Psoas muscle (tissue), 8 donors: ENCODE results near the gene APCDD1. TPM values are rescaled to one million over a fixed set of nuclear protein-coding genes. Genes with fewer than 3 reads are reported as not detected.

Source experiments
- ATAC-seq, 4 donors: fragments of 200-7000 bp; cut with Tn5 transposase; one replicate each; pipeline ENCODE4 v1.9.1; 2020; ENCODE audit warnings: moderate library complexity in 3 of 4, mild to moderate bottlenecking in 2 of 4
- DNase-seq, 2 donors: peaks; one replicate each; pipeline ENCODE4 v3.0.0-alpha.2; 2020
- H3K27ac ChIP-seq: fragments of 200-600 bp; one replicate; pipeline ENCODE4 v1.8.0; 2022
- H3K27me3 ChIP-seq, 3 donors: fragments of 200-600 bp in 1 of 3; one replicate each; pipeline versions ENCODE4 v1.6.1 to v1.8.0; 2013 to 2022; ENCODE audit warnings: low read length in 2 of 3, mild to moderate bottlenecking in 2 of 3, moderate library complexity in 1 of 3; ENCODE audit not compliant: insufficient read depth in 3 of 3
- H3K36me3 ChIP-seq, 2 donors: fragments of 200-600 bp in 1 of 2; one replicate each; pipeline versions ENCODE4 v1.6.1 to v1.8.0; 2013 to 2022; ENCODE audit warnings: low read depth in 1 of 2, mild to moderate bottlenecking in 1 of 2, moderate library complexity in 1 of 2; ENCODE audit not compliant: insufficient read depth in 1 of 2
- H3K4me1 ChIP-seq: fragments of 200-600 bp; one replicate; pipeline ENCODE4 v1.8.0; 2022
- H3K4me3 ChIP-seq: fragments of 200-600 bp; one replicate; pipeline ENCODE4 v1.8.0; 2022; ENCODE audit warnings: mild to moderate bottlenecking
- H3K9me3 ChIP-seq: fragments of 200-600 bp; one replicate; pipeline ENCODE4 v1.8.0; 2022
- WGBS, 3 donors: extraction: QIAGEN DNeasy Blood & Tissue Kit; methylation state at CpG; one replicate each; pipeline versions ENCODE4 v1.1.6 to v1.1.7; 2013; 5-methylcytosine and 5-hydroxymethylcytosine counted together
- intact Hi-C, 2 donors: fragments of 100-400 bp; cut with DNase I; formaldehyde crosslinking; loops; one replicate each; pipeline versions ENCODE4 v1.11.0 to v1.14.2; 2022
- polyA plus RNA-seq, 3 donors: library from polyadenylated mRNA; stranded (reverse); fragments of 200-250 nt; gene quantifications; one replicate each; pipeline ENCODE4 v1.2.3, GENCODE V29; 2013
- total RNA-seq, 4 donors: library from RNA; stranded (reverse); fragmentation: NEBNext Ultra II Directional in 2 of 4; extraction: Animal tissue kit (Norgen Biotek cat#: 25700) in 2 of 4; gene quantifications; one replicate each; pipeline versions ENCODE4 v1.2.1 to v1.2.4, GENCODE V29; 2021 to 2023
- TF ChIP-seq, protein P1 (sequence below): fragments of 200-600 bp; IDR thresholded peaks from one replicate; pipeline ENCODE4 v1.8.0; 2022; ENCODE audit warnings: antibody characterized with exemption
- donor health status: healthy with polysubstance abuse.
- donor health status: DM: no; HTN: no; CAD: no; lungs with moderate emphysema.
- donor health status: Bipolar disorder and iron deficiency.
- donor health status: healthy.
- donor health status: DM: yes; HTN: yes; CAD: no.
- donor health status: DM: no; HTN: no; CAD: no.
- donor health status: DM: no; HTN: no; CAD: no.
- donor health status: DM: yes; HTN: yes; CAD: no.

APCDD1 gene
- total and polyA plus RNA-seq, 7 donors, result 1.4 to 47.0 (median 6.3) TPM

DNA sequence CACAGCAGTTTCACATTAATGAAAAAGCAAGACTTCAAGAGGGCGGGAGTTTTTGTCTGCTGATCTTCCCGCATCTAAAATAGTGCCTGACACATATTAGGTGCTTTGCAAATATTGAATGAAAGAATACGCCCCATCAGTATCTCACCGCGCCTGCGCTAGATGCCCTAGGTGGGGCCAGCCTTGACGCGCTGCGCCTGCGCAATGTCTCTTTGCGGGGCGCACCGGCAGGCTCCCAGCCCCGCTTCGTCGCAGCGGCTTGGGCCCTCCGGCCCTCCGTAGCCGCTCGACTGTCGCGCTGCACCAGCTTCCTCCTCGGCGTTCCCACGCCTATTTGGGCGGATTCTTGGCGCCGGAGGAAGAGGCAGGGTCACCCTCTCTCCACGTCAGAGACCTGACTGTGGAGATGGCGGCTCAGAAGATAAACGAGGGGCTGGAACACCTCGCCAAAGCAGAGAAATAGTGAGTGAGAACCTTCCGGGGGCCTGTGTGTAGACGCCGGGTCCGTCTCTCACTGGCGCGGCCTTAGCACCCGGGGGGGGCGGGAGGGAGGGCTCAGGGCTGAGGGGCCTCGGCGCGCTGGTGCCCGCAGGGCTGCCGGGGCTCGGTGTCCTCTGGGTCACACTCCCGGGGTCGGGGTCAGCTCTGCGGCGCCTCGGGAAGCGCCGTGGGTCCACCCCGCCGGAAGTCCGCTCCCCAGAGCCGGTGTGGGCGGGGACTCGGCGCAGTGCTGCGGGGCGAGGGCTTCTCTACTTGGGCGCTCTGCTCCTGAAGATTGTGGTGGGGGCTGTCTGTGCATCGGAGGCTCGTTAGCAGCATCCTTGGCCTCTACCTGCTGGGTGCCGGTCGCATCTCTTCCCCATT is 71.5 kb downstream of the APCDD1 start, which contains the start of gene NAPG:
Gene NAPG (plus strand): TSS at position 331 of the 864 bp plus-strand sequence. CDS start 76 bp downstream, at position 407.
- H3K27ac ChIP-seq, result peak within 1 kb of the TSS; percentile 94
- no peaks in the 10 kb centered on the region for H3K36me3 ChIP-seq
- no peaks in the 10 kb centered on the region for H3K27me3 ChIP-seq
- intact Hi-C loops, result loop anchor here in 1 of 2 donors (10.0 kb wide), 1 partner anchor 721 kb away; no protein-coding TSS in a partner anchor
- DNase-seq (peak; percentile 93 to 96), ATAC-seq (peak; percentile 97 to 98 (median 98))
- H3K9me3 ChIP-seq, result no peaks in the 10 kb centered on the region
- peaks cover 35% of the 10 kb centered on the region for H3K4me1 ChIP-seq
- H3K4me3 ChIP-seq, result peak within 1 kb of the TSS; percentile 91
- TF ChIP-seq, protein P1, sequence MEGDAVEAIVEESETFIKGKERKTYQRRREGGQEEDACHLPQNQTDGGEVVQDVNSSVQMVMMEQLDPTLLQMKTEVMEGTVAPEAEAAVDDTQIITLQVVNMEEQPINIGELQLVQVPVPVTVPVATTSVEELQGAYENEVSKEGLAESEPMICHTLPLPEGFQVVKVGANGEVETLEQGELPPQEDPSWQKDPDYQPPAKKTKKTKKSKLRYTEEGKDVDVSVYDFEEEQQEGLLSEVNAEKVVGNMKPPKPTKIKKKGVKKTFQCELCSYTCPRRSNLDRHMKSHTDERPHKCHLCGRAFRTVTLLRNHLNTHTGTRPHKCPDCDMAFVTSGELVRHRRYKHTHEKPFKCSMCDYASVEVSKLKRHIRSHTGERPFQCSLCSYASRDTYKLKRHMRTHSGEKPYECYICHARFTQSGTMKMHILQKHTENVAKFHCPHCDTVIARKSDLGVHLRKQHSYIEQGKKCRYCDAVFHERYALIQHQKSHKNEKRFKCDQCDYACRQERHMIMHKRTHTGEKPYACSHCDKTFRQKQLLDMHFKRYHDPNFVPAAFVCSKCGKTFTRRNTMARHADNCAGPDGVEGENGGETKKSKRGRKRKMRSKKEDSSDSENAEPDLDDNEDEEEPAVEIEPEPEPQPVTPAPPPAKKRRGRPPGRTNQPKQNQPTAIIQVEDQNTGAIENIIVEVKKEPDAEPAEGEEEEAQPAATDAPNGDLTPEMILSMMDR, result no peak
- 0 to 1% (median 1%) methylated on average over 48 to 68 of the region's 68 CpGs for WGBS, 3 donors

DNA sequence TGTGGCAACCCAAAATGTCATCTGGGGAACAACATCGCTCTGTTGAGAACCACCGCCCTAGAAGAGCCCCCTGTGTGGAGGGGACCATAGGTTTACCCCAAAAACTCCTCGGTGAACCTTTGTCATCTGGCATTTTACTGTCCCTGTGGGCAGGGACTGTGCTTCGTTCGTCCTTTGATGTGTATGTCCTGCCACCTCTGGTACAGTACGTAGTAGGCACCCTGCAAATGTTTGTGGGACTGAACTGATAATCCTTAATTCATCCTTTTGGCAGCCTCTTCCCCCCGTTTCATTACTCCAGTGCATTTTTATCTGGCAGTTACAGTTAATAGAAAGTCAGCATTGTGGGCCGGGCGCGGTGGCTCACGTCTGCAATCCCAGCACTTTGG is 72.1 kb downstream of the APCDD1 start:
- TF ChIP-seq, protein P1, result no peak
- H3K4me1 ChIP-seq, result peaks cover 35% of the 10 kb centered on the region
- no peaks in the 10 kb centered on the region for H3K27me3 ChIP-seq
- ATAC-seq (peak in 2 of 4 donors; percentile 2 to 8), DNase-seq (peak in 1 of 2 donors; percentile 56)
- H3K9me3 ChIP-seq, result no peaks in the 10 kb centered on the region
- peak overlapping the region; percentile 91 for H3K4me3 ChIP-seq
- peak overlapping the region; percentile 94 for H3K27ac ChIP-seq
- intact Hi-C loops, result loop anchor here in 1 of 2 donors (10.0 kb wide), 1 partner anchor 722 kb away; no protein-coding TSS in a partner anchor
- WGBS, 3 donors, result 2 to 6% (median 3%) methylated on average over 11 of the region's 11 CpGs
- H3K36me3 ChIP-seq, result peaks cover 0 to 5% of the 10 kb centered on the region in 2 donors

DNA sequence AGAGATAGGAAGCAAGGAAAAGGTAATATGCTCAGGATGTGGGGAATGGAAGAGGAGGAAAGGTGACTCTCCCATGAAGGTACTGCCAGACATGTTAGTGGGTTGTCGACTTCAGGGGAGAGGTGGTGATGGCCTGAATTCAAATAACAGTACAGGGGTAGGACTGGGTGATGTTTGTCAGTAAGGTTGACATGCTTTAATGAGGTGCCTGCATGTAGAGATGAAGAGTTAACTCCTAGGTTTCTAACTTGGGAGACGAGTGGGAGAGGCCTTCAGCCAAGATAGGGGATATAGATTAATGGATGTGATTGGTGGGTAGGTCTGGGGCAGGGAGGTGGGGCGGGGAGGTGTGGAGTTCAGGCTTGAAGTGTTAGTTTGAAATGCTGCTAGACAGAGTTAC is 74.0 kb downstream of the APCDD1 start:
- 56 to 83% (median 62%) methylated on average over 3 of the region's 3 CpGs for WGBS, 3 donors
- ATAC-seq (no peak), DNase-seq (no peak)
- no peak overlapping the region for H3K27ac ChIP-seq
- H3K4me1 ChIP-seq, result peaks cover 35% of the 10 kb centered on the region
- no peaks in the 10 kb centered on the region for H3K27me3 ChIP-seq
- TF ChIP-seq, protein P1, result no peak
- peaks cover 0 to 20% of the 10 kb centered on the region in 2 donors for H3K36me3 ChIP-seq
- H3K4me3 ChIP-seq, result no peak overlapping the region
- no peaks in the 10 kb centered on the region for H3K9me3 ChIP-seq
- intact Hi-C loops, result loop anchor here in 1 of 2 donors (10.0 kb wide), 1 partner anchor 724 kb away; no protein-coding TSS in a partner anchor

DNA sequence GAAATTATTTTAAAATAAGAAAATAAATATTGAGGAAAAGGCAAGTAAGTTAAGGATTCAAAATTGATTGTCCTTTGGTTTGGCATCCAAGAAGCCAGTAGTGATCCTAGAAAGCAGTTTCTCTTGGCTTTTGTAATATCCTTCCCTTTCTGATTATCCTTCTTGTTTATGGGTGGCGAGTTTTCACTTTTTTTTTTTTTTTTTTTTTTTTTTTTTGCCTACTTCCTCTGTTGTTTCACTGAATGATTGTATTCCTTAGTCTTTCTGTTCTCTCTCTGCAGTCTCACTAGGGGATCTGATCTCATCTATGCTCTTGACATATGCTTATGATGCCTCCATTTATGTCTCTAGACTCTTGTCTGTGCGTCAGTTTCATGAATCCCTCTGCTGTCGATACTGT is 75.6 kb downstream of the APCDD1 start:
- no peaks in the 10 kb centered on the region for H3K27me3 ChIP-seq
- H3K4me3 ChIP-seq, result no peak overlapping the region
- ATAC-seq (no peak), DNase-seq (no peak)
- H3K4me1 ChIP-seq, result peaks cover 35% of the 10 kb centered on the region
- H3K27ac ChIP-seq, result peak overlapping the region; percentile 12
- peaks cover 0 to 20% of the 10 kb centered on the region in 2 donors for H3K36me3 ChIP-seq
- 79 to 81% (median 79%) methylated on average over 3 of the region's 3 CpGs for WGBS, 3 donors
- intact Hi-C loops, result no loop called here
- H3K9me3 ChIP-seq, result no peaks in the 10 kb centered on the region
- TF ChIP-seq, protein P1, result no peak
